A549 (cell line): ENCODE results near the gene NNMT. TPM values are rescaled to one million over a fixed set of nuclear protein-coding genes. Genes with fewer than 3 reads are reported as not detected.
"Not testable (repeated sequence)": the region's sequence is repeated elsewhere in the genome, so short reads cannot be mapped to it uniquely, and the experiment has no call there.

ENCODE experiments used
- ATAC-seq, 2 experiments: fragments of 200-7000 bp in 1 of 2; fragments of >200 bp in 1 of 2; cut with Nextera tagmentation in 1 of 2; cut with Tn5 transposase in 1 of 2; 3 replicates each; pipeline versions ENCODE4 v1.8.0 to v1.9.1; 2018 to 2020; ENCODE audit warnings: mild to moderate bottlenecking in 1 of 2, moderate library complexity in 1 of 2
- CTCF ChIA-PET: fragments of 300-600 bp; sonication (Branson Sonifier 250); formaldehyde crosslinking; extraction: SDS; loops from one replicate; lab custom pipeline; 2021; ENCODE audit warnings: antibody characterized with exemption, inconsistent platforms; lab: Yijun Ruan, JAX
- POLR2A ChIA-PET: fragments of 350-600 bp; formaldehyde crosslinking; extraction: SDS; loops from one replicate; lab custom pipeline; 2021; ENCODE audit warnings: antibody characterized with exemption, inconsistent platforms; lab: Yijun Ruan, JAX
- DNase-seq, 2 experiments: peaks; one replicate each; pipeline versions ENCODE4 v3.0.0 to v3.0.0-alpha.2; 2011 to 2016; ENCODE audit warnings: low read depth in 1 of 2, low spot score in 1 of 2
- FAIRE-seq: peaks from 2 replicates; lab custom pipeline; 2011; peaks lifted over from hg19 to GRCh38; lab: Jason Lieb, UNC
- H3K27ac ChIP-seq, 2 experiments: fragments of >200 bp; sonication (Bioruptor Twin); formaldehyde crosslinking; 3 replicates each; pipeline ENCODE4 v1.5.1; 2016 to 2017
- H3K4me1 ChIP-seq: fragments of >200 bp; sonication (Bioruptor Twin); formaldehyde crosslinking; 3 replicates; pipeline ENCODE4 v1.6.1; 2016
- H3K4me2 ChIP-seq: fragments of >200 bp; sonication (Bioruptor Twin); formaldehyde crosslinking; 3 replicates; pipeline ENCODE4 v1.6.1; 2016
- H3K4me3 ChIP-seq: fragments of >200 bp; sonication (Bioruptor Twin); formaldehyde crosslinking; 3 replicates; pipeline ENCODE4 v1.5.1; 2016
- H3K9me3 ChIP-seq: fragments of >200 bp; sonication (Bioruptor Twin); formaldehyde crosslinking; 3 replicates; pipeline ENCODE4 v1.6.1; 2016
- CBX2 ChIP-seq: fragments of 200-600 bp; sonication (generic); IDR thresholded peaks from 2 replicates; pipeline ENCODE4 v1.6.1; 2016; ENCODE audit warnings: low read depth, mild to moderate bottlenecking, borderline replicate concordance
- CEBPB ChIP-seq, 2 experiments: fragments of >200 bp in 1 of 2; sonication (Bioruptor Twin) in 1 of 2; formaldehyde crosslinking in 1 of 2; IDR thresholded peaks; 2 replicates each; pipeline ENCODE4 v1.6.1; 2012 to 2016
- CTCF ChIP-seq: fragments of >200 bp; sonication (Bioruptor Twin); formaldehyde crosslinking; IDR thresholded peaks from 3 replicates; pipeline ENCODE4 v1.5.1; 2016
- E2F6 ChIP-seq: IDR thresholded peaks from 2 replicates; pipeline ENCODE4 v1.6.1; 2012; ENCODE audit warnings: low read depth, borderline replicate concordance
- EHF ChIP-seq: fragments of 250-450 bp; sonication (Bioruptor Pico); IDR thresholded peaks from 2 replicates; pipeline ENCODE4 v1.5.0; 2020; ENCODE audit warnings: mild to moderate bottlenecking
- EHMT2 ChIP-seq: fragments of 200-600 bp; sonication (generic); IDR thresholded peaks from 2 replicates; pipeline ENCODE4 v1.6.1; 2016; ENCODE audit warnings: antibody characterized with exemption, low read depth, mild to moderate bottlenecking, moderate library complexity
- ELK1 ChIP-seq: fragments of 150-350 bp; IDR thresholded peaks from 2 replicates; pipeline ENCODE4 v1.6.1; 2014; ENCODE audit warnings: low read depth, mild to moderate bottlenecking, low read length
- ESRRA ChIP-seq: fragments of 150-350 bp; IDR thresholded peaks from 2 replicates; pipeline ENCODE4 v1.6.1; 2014; ENCODE audit warnings: mild to moderate bottlenecking, low read length, borderline replicate concordance
- KDM5A ChIP-seq: fragments of 200-600 bp; sonication (generic); IDR thresholded peaks from 2 replicates; pipeline ENCODE4 v1.6.1; 2016; ENCODE audit warnings: antibody characterized with exemption, mild to moderate bottlenecking
- MAFK ChIP-seq: fragments of 450-650 bp; IDR thresholded peaks from 2 replicates; pipeline ENCODE4 v1.6.1; 2014; ENCODE audit not compliant: partially characterized antibody
- MYC ChIP-seq: IDR thresholded peaks from 2 replicates; pipeline ENCODE4 v1.6.1; 2012; ENCODE audit warnings: mild to moderate bottlenecking, inconsistent platforms, low read length, improper control_type of control experiment, borderline replicate concordance
- PBX3 ChIP-seq: IDR thresholded peaks from 2 replicates; pipeline ENCODE4 v1.6.1; 2012
- PHF8 ChIP-seq: fragments of 200-600 bp; sonication (generic); IDR thresholded peaks from 2 replicates; pipeline ENCODE4 v1.6.1; 2016; ENCODE audit warnings: low read depth, mild to moderate bottlenecking, antibody characterized with exemption, moderate library complexity, borderline replicate concordance
- POLR2A ChIP-seq: IDR thresholded peaks from 2 replicates; pipeline ENCODE4 v1.6.1; 2012; ENCODE audit warnings: mild to moderate bottlenecking, low read length
- POLR2AphosphoS2 ChIP-seq: conservative IDR thresholded peaks from 2 replicates; pipeline ENCODE4 v1.6.1; 2012; ENCODE audit warnings: low read length, improper control_type of control experiment, inconsistent platforms
- RAD21 ChIP-seq, 2 experiments: fragments of >200 bp in 1 of 2; sonication (Bioruptor Twin) in 1 of 2; formaldehyde crosslinking in 1 of 2; IDR thresholded peaks in 1 of 2; conservative IDR thresholded peaks in 1 of 2; 2 replicates in 1 of 2; 3 replicates in 1 of 2; pipeline ENCODE4 v1.6.1; 2012 to 2018; ENCODE audit warnings: inconsistent platforms in 1 of 2
- REST ChIP-seq: fragments of 200-600 bp; sonication (generic); IDR thresholded peaks from 2 replicates; pipeline ENCODE4 v1.6.1; 2016; ENCODE audit warnings: antibody characterized with exemption, mild to moderate bottlenecking, moderate library complexity
- RFX5 ChIP-seq: fragments of 450-650 bp; IDR thresholded peaks from 2 replicates; pipeline ENCODE4 v1.7.1; 2014; ENCODE audit warnings: antibody characterized with exemption, mild to moderate bottlenecking, moderate library complexity
- SMC3 ChIP-seq: fragments of >200 bp; sonication (Bioruptor Twin); formaldehyde crosslinking; IDR thresholded peaks from 3 replicates; pipeline ENCODE4 v1.6.1; 2018; ENCODE audit warnings: inconsistent platforms
- SREBF2 ChIP-seq: fragments of 450-650 bp; IDR thresholded peaks from 2 replicates; pipeline ENCODE4 v1.6.1; 2014; ENCODE audit warnings: mild to moderate bottlenecking, moderate library complexity
- TFCP2L1 ChIP-seq: fragments of 250-450 bp; sonication (Bioruptor Pico); IDR thresholded peaks from 2 replicates; pipeline ENCODE4 v1.5.0; 2021; ENCODE audit warnings: mild to moderate bottlenecking
- ZC3H11A ChIP-seq: fragments of 450-650 bp; IDR thresholded peaks from 2 replicates; pipeline ENCODE4 v1.6.1; 2014; ENCODE audit warnings: antibody characterized with exemption, mild to moderate bottlenecking
- ZNF302 ChIP-seq: fragments of 250-450 bp; sonication (Bioruptor Pico); IDR thresholded peaks from 2 replicates; pipeline ENCODE4 v1.9.0; 2021; ENCODE audit warnings: inconsistent platforms, mild to moderate bottlenecking, moderate library complexity
- ZSCAN20 ChIP-seq: fragments of 250-450 bp; sonication (Bioruptor Pico); IDR thresholded peaks from 2 replicates; pipeline ENCODE4 v1.8.0; 2022; ENCODE audit warnings: mild to moderate bottlenecking, moderate library complexity
- WGBS: methylation state at CpG from one replicate; pipeline ENCODE4 v1.1.6; 2017; ENCODE audit errors: missing lambda C conversion rate; 5-methylcytosine and 5-hydroxymethylcytosine counted together
- polyA plus RNA-seq, 4 experiments: library from polyadenylated mRNA; depleted of rRNA in 3 of 4; stranded (reverse); fragments of >200 nt; fragmentation: RNase III in 1 of 4; extraction: RNeasy Plus Mini Kit Qiagen cat#74134 plus additional on column Dnase treatment in 1 of 4; gene quantifications; 2 replicates in 3 of 4; 3 replicates in 1 of 4; pipeline ENCODE4 v1.2.3, GENCODE V29; 2011 to 2017

Gene NNMT
- polyA plus RNA-seq, 2 of the 4 experiments (the other 2 are of a cell fraction), result 285 to 421 TPM

- Histone ChIP-seq H3K4me2 (no peak overlapping the region), H3K9me3 (peaks cover 21% of the 10 kb centered on the region), H3K4me1 (no peaks in the 10 kb centered on the region), H3K27ac (no peak overlapping the region), H3K4me3 (no peak overlapping the region)
- no peak for ATAC-seq
- FAIRE-seq, result no peak
- no peak for DNase-seq
- ChIA-PET POLR2A (no interaction called here), CTCF (no interaction called here)
- 53% methylated on average over 1 of the region's 1 CpG for WGBS
- TF ChIP-seq ZNF302 (no peak), KDM5A (no peak), SREBF2 (no peak), CBX2 (no peak), PBX3 (no peak), SMC3 (no peak), POLR2A (no peak), POLR2AphosphoS2 (no peak), REST (no peak), ZC3H11A (no peak), EHF (no peak), EHMT2 (no peak), TFCP2L1 (no peak), ESRRA (no peak), PHF8 (no peak), E2F6 (no peak), RFX5 (no peak), ELK1 (no peak), ZSCAN20 (no peak)
These were observed 34.2 kb downstream of the NNMT start for GRCh38 chr11:114330373-114330772.

- peak; percentile 16 to 85 for DNase-seq
- Histone ChIP-seq H3K4me3 (no peak overlapping the region; the same call in 2 of the 3 replicates), H3K27ac (peak overlapping the region; percentile 70 to 87), H3K9me3 (no peaks in the 10 kb centered on the region), H3K4me1 (peaks cover 7% of the 10 kb centered on the region; the same call in 1 of the 3 replicates), H3K4me2 (peak overlapping the region; percentile 76)
- TF ChIP-seq RAD21 (conservative IDR thresholded peaks at IDR 0.05 in 1 of 2, IDR thresholded peaks at IDR 0.05 in 1 of 2), result peak; percentile 77 to 78
- TF ChIP-seq CEBPB (IDR thresholded peaks at IDR 0.05), result peak in 1 of 2 experiments; percentile 72; a peak in 2 of 4 replicates
- peak; percentile 80 for TF ChIP-seq SMC3
- TF ChIP-seq MYC, result no peak
- peak; percentile 39 for TF ChIP-seq MAFK
- peak; percentile 69 for TF ChIP-seq CTCF
- 26% methylated on average over 18 of the region's 18 CpGs for WGBS
- FAIRE-seq, result peak; percentile 46
- ChIA-PET POLR2A (interaction anchor here (0.6 kb wide), 2 partner anchors 45 kb away, joined by 3 read pairs; partner anchors contain the start of gene NNMT), CTCF (interaction anchor here (0.6 to 1.8 kb wide), 27 partner anchors 9 to 421 kb away, joined by 3 to 14 read pairs (median 3); partner anchors contain the start of gene REXO2)
- ATAC-seq, result peak; percentile 93 to 95
These were observed 44.3 kb downstream of the NNMT start for GRCh38 chr11:114340311-114341131.

- FAIRE-seq, POLR2A ChIA-PET, H3K4me2 ChIP-seq, H3K4me3 ChIP-seq, H3K9me3 ChIP-seq, H3K27ac ChIP-seq, H3K4me1 ChIP-seq, DNase-seq, ATAC-seq: not testable (repeated sequence)
- 59% methylated on average over 3 of the region's 3 CpGs for WGBS
- CTCF ChIA-PET, result interaction anchor here (0.7 to 1.8 kb wide), 3 partner anchors 59 to 108 kb away, joined by 3 to 4 read pairs (median 3); no protein-coding TSS in a partner anchor
These were observed 45.5 kb downstream of the NNMT start for GRCh38 chr11:114341667-114342066.
